Fibroblast of the aortic adventitia (primary cell): ENCODE data around the gene MRPS30. TPM values are rescaled to one million over a fixed set of nuclear protein-coding genes. Genes with fewer than 3 reads are reported as not detected.

ENCODE experiments used
- DNase-seq: peaks from one replicate; pipeline ENCODE4 v3.0.0-alpha.2; 2010; ENCODE audit warnings: low read depth
- H3K4me3 ChIP-seq: 2 replicates; pipeline ENCODE4 v1.5.1; 2011; ENCODE audit warnings: low read depth, mild to moderate bottlenecking, control low read depth, low read length, moderate library complexity
- CTCF ChIP-seq: IDR thresholded peaks from 2 replicates; pipeline ENCODE4 v1.5.1; 2011; ENCODE audit warnings: mild to moderate bottlenecking, low read length, control low read depth, inconsistent platforms; ENCODE audit not compliant: insufficient read depth
- total RNA-seq: library from RNA; depleted of rRNA; stranded (reverse); fragments of >200 nt; gene quantifications from 2 replicates; pipeline ENCODE4 v1.2.3, GENCODE V29; 2012; ENCODE audit warnings: low replicate concordance

Gene MRPS30
- total RNA-seq, 1 donor = 78.6 TPM

GRCh38 chr5:44797841-44798240, 10.9 kb upstream of the MRPS30 start:
- TF ChIP-seq CTCF = no peak
- DNase-seq = no peak
- no peak overlapping the region for H3K4me3 ChIP-seq

GRCh38 chr5:44801992-44802391, 6.8 kb upstream of the MRPS30 start:
- H3K4me3 ChIP-seq = no peak overlapping the region
- no peak for DNase-seq
- no peak for TF ChIP-seq CTCF

GRCh38 chr5:44806608-44807007, 2.1 kb upstream of the MRPS30 start:
- no peak overlapping the region for H3K4me3 ChIP-seq
- TF ChIP-seq CTCF = no peak
- no peak for DNase-seq

DNA sequence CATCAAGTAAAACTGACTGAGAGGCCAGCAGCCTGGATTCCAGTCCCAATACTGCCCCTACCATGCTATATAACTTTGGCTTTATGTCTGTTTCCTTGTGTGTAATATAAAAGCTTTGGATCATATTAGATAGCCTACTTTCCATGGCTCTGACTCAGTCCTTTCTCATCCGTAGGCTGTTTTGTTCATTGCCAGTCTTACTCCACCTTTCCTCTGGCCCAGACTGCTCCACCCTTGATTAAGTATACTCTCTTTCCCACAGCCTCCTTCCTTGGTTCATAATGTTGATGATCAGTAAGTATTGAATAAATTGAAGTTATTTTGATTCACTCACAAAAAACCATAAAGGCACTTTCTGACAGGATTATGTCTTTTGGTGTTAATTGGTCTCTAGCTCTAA, 1.5 kb upstream of the MRPS30 start:
- no peak overlapping the region for H3K4me3 ChIP-seq
- DNase-seq = peak; percentile 34

GRCh38 chr5:44809215-44809955, 638 bp downstream of the MRPS30 start:
- DNase-seq = peak; percentile 50
- no peak for TF ChIP-seq CTCF
- H3K4me3 ChIP-seq = peak overlapping the region; percentile 86

More for the DNA sequence above, 1.5 kb upstream of the MRPS30 start:
- TF ChIP-seq CTCF = no peak

- peak overlapping the region; percentile 86 for H3K4me3 ChIP-seq
- no peak for DNase-seq
- TF ChIP-seq CTCF = no peak
Measured at GRCh38 chr5:44809956-44810420, 1.2 kb downstream of the MRPS30 start.
